HG03045 (cell line): ENCODE measurements around the gene CFAP100.

Source experiments
- ATAC-seq: cut with Tn5 transposase; IDR thresholded peaks from one replicate; pipeline ENCODE4 v1.9.1; 2021; ENCODE audit warnings: mild to moderate bottlenecking, moderate library complexity; ENCODE audit not compliant: unreplicated experiment

Gene CFAP100

GRCh38 chr3:126356373-126357264, 38.1 kb upstream of the CFAP100 start:
- peak; percentile 1 for ATAC-seq

GRCh38 chr3:126357295-126358037, 37.2 kb upstream of the CFAP100 start, which contains the start of gene KLF15:
KLF15 (minus strand) TSS chr3:126357408; CDS start chr3:126352922, 4,486 bp downstream.
- peak; percentile 78 for ATAC-seq

GRCh38 chr3:126358038-126358815, 36.5 kb upstream of the CFAP100 start:
- no peak for ATAC-seq

GRCh38 chr3:126358816-126359181, 35.9 kb upstream of the CFAP100 start:
- no peak for ATAC-seq

GRCh38 chr3:126360046-126360713, 34.5 kb upstream of the CFAP100 start:
- no peak for ATAC-seq

- no peak for ATAC-seq
These were observed 34.0 kb upstream of the CFAP100 start for GRCh38 chr3:126360714-126361060.

- ATAC-seq: no peak
These were observed 33.5 kb upstream of the CFAP100 start for GRCh38 chr3:126361211-126361610.

- no peak for ATAC-seq
These were observed 30.5 kb upstream of the CFAP100 start for GRCh38 chr3:126364130-126364695.

- no peak for ATAC-seq
These were observed 29.9 kb upstream of the CFAP100 start for GRCh38 chr3:126364731-126365301.

- ATAC-seq: no peak
These were observed 29.1 kb upstream of the CFAP100 start for GRCh38 chr3:126365351-126366277.

GRCh38 chr3:126367316-126367805, 27.3 kb upstream of the CFAP100 start:
- ATAC-seq: no peak

GRCh38 chr3:126369490-126369889, 25.2 kb upstream of the CFAP100 start:
- ATAC-seq: no peak

- ATAC-seq: no peak
These were observed 24.7 kb upstream of the CFAP100 start for GRCh38 chr3:126370055-126370454.

GRCh38 chr3:126370606-126371005, 24.1 kb upstream of the CFAP100 start:
- no peak for ATAC-seq

- ATAC-seq: no peak
These were observed 23.5 kb upstream of the CFAP100 start for GRCh38 chr3:126371096-126371705.

- ATAC-seq: no peak
These were observed 22.1 kb upstream of the CFAP100 start for GRCh38 chr3:126372413-126373145.

GRCh38 chr3:126373146-126373613, 21.5 kb upstream of the CFAP100 start:
- no peak for ATAC-seq
